HuH-7 (cell line): ENCODE measurements around the gene PPM1E.
"Not testable (repeated sequence)": the region's sequence is repeated elsewhere in the genome, so short reads cannot be mapped to it uniquely, and the experiment has no call there.

Experiments
- DNase-seq: peaks from one replicate; pipeline ENCODE4 v3.0.0; 2011; ENCODE audit warnings: low spot score

Gene PPM1E

GRCh38 chr17:58779446-58779845, 23.8 kb downstream of the PPM1E start:
- DNase-seq: no peak

GRCh38 chr17:58783380-58783779, 27.7 kb downstream of the PPM1E start:
- DNase-seq: no peak

- DNase-seq: no peak
These were observed 29.4 kb downstream of the PPM1E start for GRCh38 chr17:58785097-58785496.

DNA sequence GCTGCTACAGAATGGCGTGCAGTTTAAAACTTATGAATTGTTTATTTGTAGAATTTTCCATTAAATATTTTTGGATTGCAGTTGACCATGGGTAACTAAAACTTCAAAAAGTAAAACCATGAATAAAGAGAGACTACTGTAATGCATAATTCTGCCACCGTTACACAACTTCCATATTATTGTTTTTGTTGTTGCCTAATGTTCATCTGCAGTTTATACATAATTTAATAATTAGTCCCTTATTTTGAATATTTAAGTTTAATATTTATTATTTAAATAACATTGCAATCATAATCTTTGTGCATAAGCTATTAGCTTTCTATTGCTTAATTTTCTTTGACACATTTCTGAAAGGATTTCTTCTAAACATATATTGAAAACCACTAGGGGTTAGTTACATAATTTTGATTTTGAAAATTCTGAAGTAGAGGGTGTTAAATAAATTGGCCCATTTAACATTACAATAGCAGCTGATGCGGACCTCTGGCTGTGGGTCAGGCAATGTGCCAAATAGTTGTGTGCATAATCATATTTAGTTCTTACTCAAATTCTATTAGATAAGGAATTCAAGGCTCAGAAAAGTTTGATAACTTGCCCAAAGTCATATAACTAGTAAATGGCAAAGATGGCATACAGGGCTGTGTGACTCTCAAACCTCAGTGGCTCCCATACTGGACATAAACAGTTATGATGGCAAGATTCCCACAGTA, 31.1 kb downstream of the PPM1E start:
- no peak for DNase-seq

- DNase-seq: no peak
These were observed 32.5 kb downstream of the PPM1E start for GRCh38 chr17:58788199-58788598.

DNA sequence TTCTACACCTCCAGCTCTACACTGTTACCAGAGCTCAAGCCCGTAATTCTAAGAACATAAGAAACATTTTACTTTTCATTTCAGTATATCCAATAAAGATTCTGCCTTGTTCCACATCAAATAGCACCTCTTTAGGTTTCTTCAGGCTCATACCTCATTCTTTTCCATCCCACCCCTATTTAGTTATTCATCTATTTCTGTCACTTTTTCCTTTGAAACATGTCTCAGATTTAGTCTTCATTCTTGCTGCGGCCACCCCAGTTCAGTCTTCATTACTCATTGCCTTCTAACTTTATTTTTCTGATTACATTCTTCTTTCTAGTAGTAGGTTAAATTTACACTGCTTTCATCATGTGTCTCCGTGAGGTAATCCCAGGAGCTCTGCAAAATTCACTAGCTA, 33.5 kb downstream of the PPM1E start:
- no peak for DNase-seq

DNA sequence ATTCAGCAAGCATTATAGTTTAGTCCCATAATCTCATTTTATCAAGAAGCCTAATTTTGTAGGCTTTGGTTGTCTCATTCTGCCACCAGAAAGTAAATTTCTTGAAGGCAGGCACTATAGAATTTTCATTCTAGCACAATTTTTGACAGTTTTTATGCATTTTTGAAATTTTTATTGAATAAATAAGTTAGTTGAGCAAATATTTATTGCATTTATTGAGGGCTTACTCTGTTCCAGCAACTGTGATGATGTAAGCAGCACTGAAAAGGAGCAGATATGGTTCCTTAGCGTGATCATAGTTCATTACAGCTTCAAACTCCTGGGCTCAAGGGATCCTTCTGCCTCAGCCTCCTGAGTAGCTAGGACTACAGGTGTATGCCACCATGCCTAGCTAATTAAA, 34.2 kb downstream of the PPM1E start:
- no peak for DNase-seq

- not testable (repeated sequence) for DNase-seq
These were observed 38.9 kb downstream of the PPM1E start for GRCh38 chr17:58794508-58794907.

DNA sequence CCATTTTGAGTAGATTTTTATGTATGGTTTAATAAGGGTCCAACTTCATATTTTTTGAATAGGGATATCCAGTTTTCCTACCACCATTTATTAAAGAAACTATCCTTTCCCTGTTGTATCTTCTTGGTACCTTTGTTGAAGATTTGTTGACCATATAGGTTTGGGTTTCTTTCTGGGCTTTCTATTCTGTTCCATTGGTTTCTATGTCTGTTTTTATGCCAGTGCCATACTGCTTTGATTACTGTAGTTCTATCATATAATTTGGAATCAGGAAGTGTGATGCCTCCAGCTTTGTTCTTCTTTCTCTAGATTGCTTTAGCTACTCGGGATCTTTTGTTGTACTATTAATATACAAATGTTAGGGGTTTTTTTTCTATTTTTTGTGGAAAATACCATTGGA, 46.5 kb downstream of the PPM1E start:
- no peak for DNase-seq

DNA sequence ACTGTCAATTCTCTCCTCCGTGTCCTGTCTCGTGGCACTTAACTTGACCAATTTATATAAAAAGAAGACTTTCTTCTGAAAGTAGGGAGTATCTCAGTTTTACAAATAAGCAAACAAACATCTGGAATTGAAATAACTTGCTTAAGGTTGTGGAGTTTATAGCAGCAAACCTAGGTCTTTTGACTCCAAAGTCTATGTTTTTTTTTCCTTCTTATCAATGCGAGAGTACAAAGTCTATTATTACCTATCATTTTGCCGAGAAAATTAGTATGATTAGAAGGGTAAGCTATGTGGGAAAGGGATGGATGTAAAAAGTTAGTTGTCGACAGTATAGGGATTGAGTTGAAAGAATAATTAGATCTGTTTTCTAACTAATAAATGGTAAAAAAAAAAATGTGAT, 50.4 kb downstream of the PPM1E start:
- DNase-seq: no peak

- no peak for DNase-seq
These were observed 53.2 kb downstream of the PPM1E start for GRCh38 chr17:58808609-58809563.

GRCh38 chr17:58809564-58809936, 53.9 kb downstream of the PPM1E start:
- DNase-seq: no peak

GRCh38 chr17:58811290-58811689, 55.6 kb downstream of the PPM1E start:
- DNase-seq: no peak

- DNase-seq: no peak
These were observed 58.1 kb downstream of the PPM1E start for GRCh38 chr17:58813712-58814111.

GRCh38 chr17:58818654-58819053, 63.0 kb downstream of the PPM1E start:
- no peak for DNase-seq

- DNase-seq: no peak
These were observed 66.7 kb downstream of the PPM1E start for GRCh38 chr17:58822148-58823050.

GRCh38 chr17:58823051-58823525, 67.4 kb downstream of the PPM1E start:
- no peak for DNase-seq

GRCh38 chr17:58829172-58829637, 73.6 kb downstream of the PPM1E start:
- peak; percentile 39 for DNase-seq

- DNase-seq: no peak
These were observed 76.1 kb downstream of the PPM1E start for GRCh38 chr17:58831780-58832179.

- no peak for DNase-seq
These were observed 76.9 kb downstream of the PPM1E start for GRCh38 chr17:58832514-58832913.

- DNase-seq: no peak
These were observed 82.0 kb downstream of the PPM1E start for GRCh38 chr17:58837699-58838098.
